Breast epithelium (tissue), 3 donors: Measurements from ENCODE around the gene PMPCB.

Experiments used
- CTCF ChIP-seq, 3 donors: fragments of 450-650 bp; IDR thresholded peaks; one replicate each; pipeline ENCODE4 v1.5.1; 2016 to 2017; ENCODE audit warnings: antibody characterized with exemption in 3 of 3, mild to moderate bottlenecking in 3 of 3, moderate library complexity in 3 of 3
- POLR2A ChIP-seq: fragments of 450-650 bp; IDR thresholded peaks from one replicate; pipeline ENCODE4 v1.6.1; 2016; ENCODE audit warnings: antibody characterized with exemption, mild to moderate bottlenecking, moderate library complexity
- POLR2AphosphoS5 ChIP-seq, 3 donors: sonication (generic); formaldehyde crosslinking; IDR thresholded peaks; one replicate each; pipeline ENCODE4 v1.6.1; 2017; ENCODE audit warnings: antibody characterized with exemption in 3 of 3

GRCh38 chr7:103296901-103297836 lies at the start of gene PMPCB:
- TF ChIP-seq CTCF (IDR thresholded peaks at IDR 0.05): peak; percentile 86 to 97 (median 94)
- no peak for TF ChIP-seq POLR2A
- peak; percentile 65 to 91 (median 89) for TF ChIP-seq POLR2AphosphoS5 (IDR thresholded peaks at IDR 0.05)
